HUES48 (cell line): ENCODE results near the gene GNAZ.

Source experiments
- H3K27ac ChIP-seq: one replicate; pipeline ENCODE4 v1.7.0; 2013; ENCODE audit warnings: low read depth, low read length, inconsistent platforms
- H3K27me3 ChIP-seq: 2 replicates; pipeline ENCODE4 v1.6.1; 2013; ENCODE audit warnings: mild to moderate bottlenecking, low read length; ENCODE audit not compliant: control insufficient read depth, insufficient read depth
- H3K36me3 ChIP-seq: 2 replicates; pipeline ENCODE4 v1.6.1; 2013; ENCODE audit warnings: low read length; ENCODE audit not compliant: control insufficient read depth, insufficient read depth
- H3K4me1 ChIP-seq: 2 replicates; pipeline ENCODE4 v1.6.1; 2013; ENCODE audit warnings: mild to moderate bottlenecking, low read length; ENCODE audit not compliant: control insufficient read depth, insufficient read depth
- H3K4me3 ChIP-seq: 2 replicates; pipeline ENCODE4 v1.5.1; 2013; ENCODE audit warnings: mild to moderate bottlenecking, low read depth, low read length
- H3K9ac ChIP-seq: 2 replicates; pipeline ENCODE4 v1.6.1; 2013; ENCODE audit warnings: mild to moderate bottlenecking, low read depth, low read length, moderate library complexity
- H3K9me3 ChIP-seq: 2 replicates; pipeline ENCODE4 v1.6.1; 2013; ENCODE audit warnings: low read length; ENCODE audit not compliant: control insufficient read depth, insufficient read depth

Gene GNAZ

DNA sequence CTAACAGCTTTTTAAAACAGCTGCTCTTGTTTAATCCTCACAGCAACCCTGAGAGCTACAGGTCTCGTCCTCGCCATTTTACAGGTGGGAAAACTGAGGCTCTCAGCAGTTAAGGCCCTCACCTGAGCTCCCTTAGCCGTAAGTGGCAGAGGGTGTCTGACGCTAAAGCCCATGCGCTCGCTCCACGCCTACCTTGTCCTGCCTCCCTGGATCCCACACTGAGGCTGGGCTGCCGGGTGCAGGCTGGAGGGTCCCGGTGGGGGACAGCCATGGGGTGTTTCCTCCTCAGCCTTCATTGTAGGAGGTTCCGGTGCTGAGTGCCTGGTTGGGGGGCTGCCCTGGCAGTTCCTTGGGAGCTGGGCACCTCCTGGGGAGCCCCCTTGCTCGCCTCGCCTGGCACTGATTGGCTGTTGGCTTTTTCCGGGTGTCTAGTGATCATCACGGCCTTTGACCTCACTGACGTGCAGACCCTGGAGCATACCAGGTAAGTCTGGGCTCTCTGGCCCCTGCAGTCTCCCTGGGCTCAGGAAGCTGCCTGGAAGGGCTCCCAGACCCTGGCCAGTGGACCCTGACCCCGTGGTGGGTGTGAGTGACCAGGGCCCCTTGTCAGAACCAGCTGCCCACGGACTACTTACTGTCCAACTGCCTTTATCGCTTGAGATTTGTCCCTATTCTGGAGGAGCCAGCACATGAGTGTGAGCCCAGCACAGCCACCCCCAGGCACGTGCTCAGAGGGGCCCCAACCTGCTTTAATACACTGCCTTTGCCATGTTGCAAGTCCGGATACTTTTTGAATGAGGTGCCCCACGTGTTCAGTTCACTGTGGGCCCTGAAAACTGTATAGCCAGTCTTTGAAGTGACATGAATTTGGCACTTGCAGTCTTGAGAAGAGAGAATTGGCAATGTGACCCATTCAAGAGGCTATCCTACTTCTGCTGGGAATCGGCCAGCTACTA, 87.5 kb downstream of the GNAZ start:
- no peak overlapping the region for H3K4me3 ChIP-seq

DNA sequence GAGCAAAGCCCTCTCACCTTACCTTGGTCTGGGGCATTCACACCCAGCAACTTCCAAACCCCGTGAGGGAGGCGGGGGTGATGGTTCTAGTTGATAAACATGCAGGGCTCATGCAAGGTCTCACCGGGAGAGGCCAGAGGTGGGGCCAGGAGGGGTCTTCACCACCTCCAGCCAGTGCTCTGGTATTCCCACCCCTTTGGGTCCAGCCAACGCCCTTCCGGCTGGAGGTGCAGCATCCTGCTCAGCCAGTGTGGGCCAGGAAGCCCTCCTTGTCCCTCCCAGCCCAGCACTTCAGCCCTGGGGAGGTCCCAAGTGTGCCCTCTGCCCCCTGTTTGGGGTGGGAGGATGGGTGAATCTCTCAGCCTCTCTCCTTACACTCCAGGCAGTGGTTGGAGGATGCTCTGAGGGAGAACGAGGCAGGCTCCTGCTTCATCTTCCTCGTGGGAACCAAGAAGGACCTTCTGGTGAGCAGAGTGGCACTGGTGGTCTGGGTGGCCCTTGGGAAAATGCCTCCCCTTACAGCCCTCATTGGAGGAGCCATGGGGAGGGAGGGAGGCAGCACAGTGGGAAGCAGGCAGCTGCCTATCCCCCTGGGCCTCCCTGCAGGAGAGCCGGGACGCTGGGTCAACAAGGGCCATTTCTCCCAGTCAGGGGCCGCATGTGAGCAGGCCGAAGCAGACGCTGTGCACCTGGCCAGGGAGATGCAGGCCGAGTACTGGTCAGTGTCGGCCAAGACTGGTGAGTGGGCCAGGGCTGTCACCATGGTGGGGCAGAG, 88.4 kb downstream of the GNAZ start:
- H3K27ac ChIP-seq: no peak overlapping the region
- H3K4me1 ChIP-seq: no peaks in the 10 kb centered on the region; the same call in 1 of the 2 replicates
- H3K36me3 ChIP-seq: no peaks in the 10 kb centered on the region
- no peak overlapping the region for H3K4me3 ChIP-seq
- no peaks in the 10 kb centered on the region for H3K27me3 ChIP-seq
- H3K9ac ChIP-seq: no peak overlapping the region
- no peaks in the 10 kb centered on the region for H3K9me3 ChIP-seq

More for the DNA sequence above, 87.5 kb downstream of the GNAZ start:
- H3K36me3 ChIP-seq: no peaks in the 10 kb centered on the region
- H3K9me3 ChIP-seq: no peaks in the 10 kb centered on the region
- no peaks in the 10 kb centered on the region for H3K27me3 ChIP-seq
- no peak overlapping the region for H3K9ac ChIP-seq
- no peaks in the 10 kb centered on the region; the same call in 1 of the 2 replicates for H3K4me1 ChIP-seq
- H3K27ac ChIP-seq: no peak overlapping the region

DNA sequence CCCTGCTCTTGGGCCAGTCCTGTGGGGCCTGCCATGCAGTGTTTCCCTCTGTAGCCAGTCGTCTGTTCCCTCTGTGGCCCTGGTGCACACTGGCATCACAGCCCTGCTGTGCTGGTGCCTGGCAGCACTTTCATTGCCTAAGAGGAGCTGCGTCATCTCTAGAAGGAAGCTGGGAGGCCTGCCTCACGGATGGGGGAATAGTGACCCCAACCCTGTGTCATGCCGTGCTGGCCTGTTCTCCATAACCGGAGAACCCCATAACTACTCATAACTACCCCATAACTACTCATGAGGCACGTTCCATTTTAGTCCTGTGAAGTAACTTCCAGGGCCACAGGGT, 88.9 kb downstream of the GNAZ start:
- Histone ChIP-seq H3K9me3 (no peaks in the 10 kb centered on the region), H3K27ac (no peak overlapping the region), H3K4me1 (no peaks in the 10 kb centered on the region; the same call in 1 of the 2 replicates), H3K4me3 (no peak overlapping the region), H3K27me3 (no peaks in the 10 kb centered on the region), H3K36me3 (no peaks in the 10 kb centered on the region), H3K9ac (no peak overlapping the region)

DNA sequence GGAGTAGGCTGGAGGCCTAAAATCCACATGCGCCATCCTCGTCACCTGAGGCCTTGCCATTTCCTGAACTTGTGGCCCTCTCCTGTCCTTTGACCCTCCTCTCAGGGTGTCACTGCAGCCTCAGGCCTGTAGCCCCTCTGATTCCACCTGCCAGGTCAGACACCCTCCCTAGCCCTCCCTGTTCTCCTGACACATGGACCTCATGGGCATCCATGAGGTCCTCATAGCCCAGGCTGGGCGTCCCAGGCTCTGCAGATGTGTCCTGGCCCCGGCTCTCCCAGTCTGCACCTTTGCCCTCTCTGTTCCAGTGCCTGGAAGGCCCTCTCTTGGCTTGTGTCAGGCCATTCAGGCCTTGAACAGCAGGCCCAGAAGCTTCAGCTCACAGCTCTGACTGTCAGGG, 90.7 kb downstream of the GNAZ start:
- Histone ChIP-seq H3K27ac (no peak overlapping the region), H3K9me3 (no peaks in the 10 kb centered on the region), H3K4me1 (no peaks in the 10 kb centered on the region; the same call in 1 of the 2 replicates), H3K4me3 (no peak overlapping the region), H3K9ac (no peak overlapping the region), H3K36me3 (no peaks in the 10 kb centered on the region), H3K27me3 (no peaks in the 10 kb centered on the region)

DNA sequence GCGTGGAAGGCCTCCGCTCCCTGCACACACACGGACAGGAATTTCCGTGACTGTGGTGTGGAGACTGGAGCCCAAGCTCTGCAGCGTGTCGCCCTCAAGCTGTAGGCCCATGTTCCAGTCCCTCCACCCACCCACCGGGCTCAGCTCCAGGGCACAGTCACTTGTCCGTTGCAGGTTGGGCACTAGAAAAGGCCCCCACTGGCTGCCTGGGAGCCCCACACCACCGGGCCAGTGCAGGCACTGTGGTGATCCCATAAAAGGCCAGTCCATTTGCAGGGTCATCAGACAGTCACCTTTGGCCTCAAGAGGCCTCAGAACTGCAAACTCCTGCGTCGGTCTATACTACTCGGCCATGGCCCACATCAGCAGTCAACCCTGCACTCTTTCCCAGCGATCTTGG, 91.3 kb downstream of the GNAZ start:
- H3K9me3 ChIP-seq: no peaks in the 10 kb centered on the region
- H3K4me3 ChIP-seq: no peak overlapping the region
- no peak overlapping the region for H3K9ac ChIP-seq
- H3K4me1 ChIP-seq: no peaks in the 10 kb centered on the region; the same call in 1 of the 2 replicates
- H3K27ac ChIP-seq: no peak overlapping the region
- H3K27me3 ChIP-seq: no peaks in the 10 kb centered on the region
- no peaks in the 10 kb centered on the region for H3K36me3 ChIP-seq

DNA sequence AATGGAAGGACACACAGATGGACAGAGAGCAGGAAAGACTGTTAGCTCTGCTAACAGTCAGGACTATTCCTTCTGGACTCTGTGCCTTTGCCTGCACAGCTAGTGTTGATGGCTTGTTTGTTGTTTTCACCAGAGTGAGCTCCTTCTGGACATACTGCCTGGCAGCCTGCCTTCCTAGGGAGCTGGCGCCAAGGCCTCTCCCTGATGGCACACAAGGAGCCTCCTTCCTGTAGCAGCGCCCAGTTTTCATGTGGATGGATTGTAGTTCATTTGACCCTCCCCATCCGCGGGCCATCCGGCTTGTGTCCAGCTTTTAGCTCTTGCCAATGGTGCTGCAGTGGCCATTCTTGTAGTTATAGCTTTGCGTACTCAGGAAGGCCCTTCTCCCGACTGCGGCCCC, 93.3 kb downstream of the GNAZ start:
- H3K9me3 ChIP-seq: no peaks in the 10 kb centered on the region
- no peak overlapping the region for H3K9ac ChIP-seq
- no peaks in the 10 kb centered on the region for H3K27me3 ChIP-seq
- H3K4me1 ChIP-seq: no peaks in the 10 kb centered on the region
- no peak overlapping the region for H3K4me3 ChIP-seq
- no peaks in the 10 kb centered on the region for H3K36me3 ChIP-seq
- H3K27ac ChIP-seq: no peak overlapping the region

DNA sequence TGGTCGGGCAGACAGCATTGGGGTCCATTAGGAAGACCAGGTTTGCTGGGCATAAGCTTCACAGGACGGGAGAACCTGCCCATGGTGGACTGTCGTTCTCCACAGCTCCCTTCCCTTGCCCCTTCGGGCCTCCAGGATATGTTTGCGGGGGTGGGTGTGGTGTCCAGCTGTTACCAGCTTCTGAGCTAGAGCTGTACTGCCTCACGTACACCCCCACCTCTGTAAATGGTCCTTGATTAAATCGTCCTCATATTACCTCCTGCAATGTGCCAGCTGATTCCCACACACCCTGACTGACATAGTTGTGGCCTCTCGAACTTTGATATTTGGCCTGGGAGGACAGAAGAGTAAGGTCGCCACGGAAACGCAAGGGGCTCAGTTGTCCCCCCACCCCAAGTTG, 93.8 kb downstream of the GNAZ start:
- Histone ChIP-seq H3K9me3 (no peaks in the 10 kb centered on the region), H3K27me3 (no peaks in the 10 kb centered on the region), H3K4me3 (no peak overlapping the region), H3K9ac (no peak overlapping the region), H3K4me1 (no peaks in the 10 kb centered on the region), H3K36me3 (no peaks in the 10 kb centered on the region), H3K27ac (no peak overlapping the region)

DNA sequence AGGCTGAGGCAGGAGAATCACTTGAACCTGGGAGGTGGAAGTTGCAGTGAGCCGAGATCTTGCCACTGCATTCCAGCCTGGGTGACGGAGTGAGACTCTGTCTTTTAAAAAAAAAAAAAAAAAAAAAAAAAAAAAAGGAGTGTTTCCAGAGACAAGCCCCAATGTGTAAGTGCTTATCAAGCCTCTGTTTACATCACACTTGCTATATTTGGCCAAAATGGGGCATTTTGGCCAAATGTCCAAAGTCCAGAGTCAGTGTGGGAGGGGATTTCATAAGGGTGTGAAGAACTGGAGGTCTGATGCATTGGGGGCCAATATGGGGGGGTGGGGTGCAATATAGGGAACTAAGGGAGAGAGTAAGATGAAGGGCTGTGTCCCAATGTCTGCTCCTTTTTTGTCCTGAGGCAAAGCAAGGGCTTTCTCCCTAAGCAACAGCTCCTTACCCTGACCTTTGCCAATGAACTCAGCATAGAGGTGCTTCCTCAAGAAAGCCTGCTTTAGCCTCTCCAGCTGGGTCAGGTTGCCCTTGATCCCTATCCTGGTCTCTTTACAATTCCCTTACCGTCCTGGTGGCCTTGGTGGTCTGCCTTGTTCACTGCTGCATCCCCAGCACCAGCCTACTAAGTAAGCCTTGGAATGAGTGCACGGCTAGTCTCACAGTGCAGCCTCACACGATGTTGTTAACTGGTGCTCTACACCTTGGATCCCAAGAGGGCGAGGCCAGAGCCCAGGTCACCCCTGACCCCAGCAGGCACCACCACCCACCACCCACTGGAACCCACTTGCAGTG, 95.9 kb downstream of the GNAZ start:
- Histone ChIP-seq H3K9me3 (no peaks in the 10 kb centered on the region), H3K4me3 (no peak overlapping the region)

DNA sequence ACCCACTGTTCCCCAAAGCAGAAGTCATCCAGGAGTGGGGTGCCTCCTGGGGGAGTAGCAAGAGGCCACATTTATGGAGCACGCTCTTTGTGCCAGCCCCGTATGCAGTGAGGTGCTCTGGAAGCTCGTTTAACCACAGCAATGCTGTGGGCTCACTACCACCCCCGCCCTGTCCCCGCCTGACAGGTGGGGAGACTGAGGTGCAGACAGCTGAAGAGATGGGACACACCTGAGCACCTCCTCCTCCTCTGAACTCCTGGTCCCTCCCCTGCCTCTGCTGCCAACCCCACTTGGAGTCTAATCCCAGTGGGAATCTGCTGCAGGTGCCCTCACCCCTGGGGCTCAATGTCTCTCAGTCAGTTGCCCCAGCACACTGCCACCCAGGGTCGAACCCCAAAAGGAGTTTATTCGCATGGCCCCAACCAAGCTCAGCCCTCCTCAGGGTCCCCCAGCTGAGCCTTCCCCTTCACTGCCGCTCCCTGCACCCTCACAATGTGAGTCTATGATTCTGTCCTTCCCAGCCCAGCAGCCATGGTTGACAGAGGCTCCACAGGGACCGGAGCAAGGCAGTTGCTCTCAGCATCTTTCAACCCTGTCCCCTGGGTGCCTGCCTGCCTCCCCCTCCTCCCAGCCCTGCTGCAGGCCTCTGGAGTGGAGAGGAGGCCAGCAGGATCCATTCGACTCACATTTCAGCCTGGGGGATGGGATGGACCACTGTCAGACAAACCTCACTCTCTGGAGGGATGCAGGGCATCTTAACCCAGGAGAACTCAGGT, 96.7 kb downstream of the GNAZ start:
- Histone ChIP-seq H3K9me3 (no peaks in the 10 kb centered on the region), H3K4me3 (no peak overlapping the region), H3K4me1 (no peaks in the 10 kb centered on the region), H3K36me3 (no peaks in the 10 kb centered on the region), H3K9ac (no peak overlapping the region), H3K27ac (no peak overlapping the region), H3K27me3 (no peaks in the 10 kb centered on the region)

More for the DNA sequence above, 95.9 kb downstream of the GNAZ start:
- no peaks in the 10 kb centered on the region for H3K36me3 ChIP-seq
- no peak overlapping the region for H3K9ac ChIP-seq
- no peaks in the 10 kb centered on the region for H3K4me1 ChIP-seq
- no peaks in the 10 kb centered on the region for H3K27me3 ChIP-seq
- H3K27ac ChIP-seq: no peak overlapping the region

DNA sequence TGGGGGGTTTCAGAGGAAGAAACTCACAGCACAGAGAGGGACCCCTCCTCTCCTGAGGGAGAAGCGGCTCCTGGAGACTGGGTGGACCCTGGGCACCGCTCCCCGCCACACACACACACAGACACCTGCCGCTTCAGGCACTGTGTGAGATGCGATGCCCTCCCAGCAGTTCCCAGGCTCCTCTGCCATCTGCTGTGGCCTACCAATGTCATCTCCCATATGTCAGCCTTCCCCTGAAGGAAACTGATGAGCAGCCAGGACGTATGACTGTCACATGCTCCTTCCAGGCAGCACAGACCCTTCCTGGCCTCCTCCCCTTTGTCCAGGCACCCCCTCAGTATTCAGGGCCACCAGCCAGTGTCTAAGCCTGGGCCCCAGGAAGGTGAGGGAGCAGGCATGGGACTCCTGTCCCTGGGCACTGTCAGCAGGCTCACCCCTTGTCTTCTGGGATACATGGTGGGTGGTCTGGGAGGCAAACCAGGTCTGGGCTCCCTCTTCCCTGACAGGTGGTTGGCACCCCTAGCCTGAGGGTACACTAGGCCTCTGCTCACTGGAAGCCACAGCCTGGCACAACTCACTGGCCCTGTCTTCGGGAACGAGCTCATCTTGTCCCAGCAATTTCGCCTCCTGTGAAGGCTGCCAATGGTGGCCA, 98.2 kb downstream of the GNAZ start:
- Histone ChIP-seq H3K36me3 (no peaks in the 10 kb centered on the region), H3K9me3 (no peaks in the 10 kb centered on the region), H3K4me3 (no peak overlapping the region), H3K27me3 (no peaks in the 10 kb centered on the region), H3K4me1 (no peaks in the 10 kb centered on the region), H3K9ac (no peak overlapping the region), H3K27ac (no peak overlapping the region)
